DMS79 treated with DMSO at 0.1 percent for 48 hours (cell line): Measurements from ENCODE around the gene CRNKL1.

Source experiments
- DNase-seq: peaks from one replicate; lab custom pipeline; 2025; lab: John Stamatoyannopoulos, UW

Gene CRNKL1

DNA sequence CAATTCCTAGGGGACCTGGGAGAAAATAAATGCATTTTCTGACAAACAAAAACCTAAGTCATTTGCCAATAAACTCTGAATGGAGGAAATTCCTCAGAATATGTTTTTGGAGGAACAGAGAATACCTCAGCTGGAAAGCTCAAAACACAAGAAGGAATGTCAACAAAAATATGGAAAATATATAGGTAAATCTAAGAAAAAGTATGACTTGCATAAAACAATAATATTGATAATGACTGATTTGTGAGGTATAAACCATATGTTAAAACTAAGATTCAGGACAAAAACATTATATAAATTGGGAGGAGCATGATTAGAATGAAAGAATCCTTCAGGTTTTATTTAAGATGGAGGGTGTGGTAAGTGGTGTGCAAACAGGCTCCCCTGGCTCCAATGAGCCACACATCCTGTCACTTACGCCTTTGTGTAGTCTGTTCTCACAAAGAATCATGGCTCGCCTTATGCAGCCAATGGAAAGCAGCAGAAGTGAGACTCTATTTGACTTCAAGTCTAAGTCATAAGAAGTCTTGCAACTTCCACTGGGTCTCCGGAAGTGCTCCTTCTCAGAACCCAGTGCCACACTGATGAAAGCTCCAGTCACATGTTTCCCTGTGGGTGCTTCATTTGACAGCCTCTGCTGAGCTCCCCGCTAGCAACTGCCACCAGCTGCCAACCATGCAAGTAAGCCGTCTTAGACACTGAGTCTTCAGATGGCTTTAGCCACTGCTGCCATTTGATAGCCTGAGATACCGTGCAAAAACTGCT, 8.2 kb upstream of the CRNKL1 start:
- DNase-seq = no peak

DNA sequence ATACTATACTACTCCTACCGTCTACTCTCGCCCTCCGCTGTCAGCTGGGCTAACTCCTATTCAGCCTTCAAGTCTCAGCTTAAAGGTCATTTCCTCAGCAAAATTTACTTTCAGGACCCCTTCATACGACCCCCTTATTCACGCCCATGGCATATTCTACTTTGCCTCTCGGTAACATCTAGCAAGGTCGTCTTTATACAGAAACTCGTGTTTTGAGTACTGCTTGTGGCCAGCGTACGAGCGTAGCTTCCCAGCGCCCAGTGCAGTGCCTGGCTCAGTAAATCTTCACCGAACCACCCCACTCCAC, 546 bp downstream of the CRNKL1 start:
- no peak for DNase-seq

DNA sequence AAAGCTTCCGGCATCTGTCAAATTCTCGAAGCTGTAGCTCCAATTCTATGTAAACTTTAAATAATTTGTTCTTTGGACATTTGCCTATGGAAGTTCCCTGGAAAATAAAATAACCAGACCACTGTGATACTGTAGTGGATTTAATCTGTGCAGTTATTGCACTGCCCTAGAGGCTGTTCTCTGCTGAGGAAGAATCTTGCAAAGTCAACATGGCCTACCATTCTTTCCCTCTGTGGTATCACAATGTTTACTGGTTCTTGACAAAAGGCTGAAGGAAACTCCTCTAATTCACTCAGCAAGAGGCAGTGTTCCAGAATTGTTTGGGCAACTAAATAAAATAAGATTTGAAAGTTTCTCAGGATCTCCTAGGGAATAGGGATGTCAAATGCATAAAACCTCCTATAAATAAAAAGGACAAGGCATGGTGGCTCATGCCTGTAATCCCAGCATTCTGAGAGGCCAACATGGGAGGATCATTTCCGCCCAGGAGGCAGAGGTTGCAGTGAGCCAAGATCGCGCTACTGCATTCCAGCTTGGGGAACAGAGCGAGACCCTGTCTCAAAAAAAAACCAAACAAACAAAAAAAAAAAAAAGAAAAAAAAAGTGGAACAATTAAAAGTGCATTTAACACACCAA, 12.4 kb downstream of the CRNKL1 start:
- DNase-seq = no peak

DNA sequence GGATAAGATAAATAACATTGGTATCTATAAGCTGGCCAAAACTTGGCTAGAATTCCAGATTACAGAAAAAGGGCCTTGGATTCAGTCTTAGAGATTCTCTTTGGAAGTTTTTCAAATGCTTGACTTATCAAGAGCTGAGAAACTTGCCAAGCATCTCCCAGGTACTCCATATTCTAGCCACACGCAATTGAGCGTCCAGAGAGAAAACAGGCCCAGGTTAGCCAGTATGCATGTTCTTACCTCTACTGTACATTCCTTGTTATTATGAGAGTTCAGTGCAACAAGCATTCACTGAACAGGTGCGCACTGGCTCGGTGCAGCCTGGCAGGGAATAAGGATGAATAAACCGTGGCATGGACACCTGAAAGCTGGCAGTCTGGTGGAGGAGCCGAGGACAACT, 13.7 kb downstream of the CRNKL1 start:
- no peak for DNase-seq

DNA sequence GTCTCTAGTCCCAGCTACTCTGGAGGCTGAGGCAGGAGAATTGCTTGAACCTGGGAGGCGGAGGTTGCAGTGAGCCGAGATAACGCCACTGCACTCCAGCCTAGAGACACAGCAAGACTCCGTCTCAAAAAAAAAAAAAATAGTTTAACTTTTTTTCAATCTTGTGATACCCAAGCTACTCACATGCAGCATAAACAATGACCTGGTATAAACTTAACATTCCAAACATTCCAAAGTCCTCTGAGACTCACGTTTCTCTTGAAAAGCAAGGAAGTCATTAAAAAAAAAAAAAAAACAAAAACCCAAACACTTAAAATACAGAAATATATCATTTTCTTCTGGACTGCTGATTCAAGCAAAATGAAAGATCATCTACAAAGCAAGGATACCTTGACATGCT, 14.3 kb downstream of the CRNKL1 start:
- no peak for DNase-seq

DNA sequence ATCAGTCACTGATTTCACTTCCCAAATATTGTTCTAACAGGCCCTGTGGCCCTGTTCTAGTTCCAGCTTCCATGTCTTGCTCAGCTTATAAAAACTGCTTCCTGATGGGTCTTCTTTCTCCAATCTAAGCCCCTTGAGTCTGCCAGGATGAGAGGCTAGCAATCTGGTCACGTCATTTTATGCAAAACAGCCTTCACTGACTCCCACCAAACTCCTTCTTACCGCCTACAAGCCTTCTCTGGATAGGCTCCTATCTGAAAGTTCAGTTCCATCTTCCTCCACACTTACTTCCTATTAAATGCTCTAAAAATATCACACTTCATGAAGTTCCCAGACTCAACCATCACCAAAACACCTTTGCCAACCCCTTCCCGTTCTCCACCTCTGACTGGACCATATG, 15.5 kb downstream of the CRNKL1 start:
- DNase-seq = no peak

DNA sequence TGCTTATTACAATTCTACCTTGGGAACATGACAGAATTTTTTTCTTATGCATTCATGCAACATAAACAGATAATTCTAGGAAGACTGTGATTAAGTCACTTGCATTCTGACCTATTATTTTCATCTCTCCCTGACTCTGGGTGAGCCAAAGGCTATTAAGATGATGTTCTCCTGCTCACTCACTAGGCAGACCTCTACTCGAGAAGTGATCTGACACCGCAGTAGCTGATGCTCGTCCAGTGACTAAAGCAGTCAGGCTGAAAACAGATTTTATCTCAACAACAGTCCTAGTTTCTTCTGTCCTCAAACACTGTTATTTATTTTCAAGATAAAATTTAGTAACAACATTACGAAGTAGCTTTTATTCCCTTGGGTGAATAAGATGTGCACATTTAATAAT, 17.8 kb downstream of the CRNKL1 start:
- no peak for DNase-seq

DNA sequence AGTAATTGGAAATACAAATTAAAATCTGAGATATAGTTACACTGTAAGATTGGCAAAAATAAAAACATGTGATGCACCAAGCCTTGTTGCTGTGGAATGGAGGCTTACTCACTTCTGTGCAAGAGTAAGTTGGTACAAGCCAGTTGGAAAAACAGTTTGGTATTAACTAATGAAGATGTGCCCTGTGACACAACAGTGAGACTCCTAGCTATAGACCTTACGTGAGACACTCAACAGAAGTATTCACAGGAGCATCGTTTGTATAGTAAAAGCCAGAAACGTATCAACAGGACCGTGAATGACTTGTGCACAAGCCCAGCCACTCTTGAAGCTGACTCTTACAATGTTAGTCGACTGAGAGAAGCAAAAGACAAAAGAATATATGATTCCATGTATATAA, 20.5 kb downstream of the CRNKL1 start:
- no peak for DNase-seq

DNA sequence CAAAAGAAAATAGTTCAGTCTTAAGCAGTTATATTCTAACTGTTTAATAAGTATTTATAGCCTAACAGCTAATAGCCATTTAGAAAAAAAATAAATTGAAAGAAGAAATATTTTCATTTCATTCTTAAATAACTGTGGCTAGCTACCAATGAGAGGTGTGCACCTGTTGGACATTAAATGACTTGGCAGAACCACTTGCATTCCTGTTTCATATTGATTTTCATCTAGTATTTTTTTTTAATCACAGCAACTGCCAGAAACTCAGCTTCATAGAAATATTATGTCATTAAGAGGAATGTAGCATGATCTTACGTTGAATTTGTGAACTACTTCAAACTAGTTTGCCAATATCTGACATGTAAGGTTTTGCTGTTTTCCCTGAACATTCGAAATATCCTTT, 25.0 kb downstream of the CRNKL1 start:
- no peak for DNase-seq

DNA sequence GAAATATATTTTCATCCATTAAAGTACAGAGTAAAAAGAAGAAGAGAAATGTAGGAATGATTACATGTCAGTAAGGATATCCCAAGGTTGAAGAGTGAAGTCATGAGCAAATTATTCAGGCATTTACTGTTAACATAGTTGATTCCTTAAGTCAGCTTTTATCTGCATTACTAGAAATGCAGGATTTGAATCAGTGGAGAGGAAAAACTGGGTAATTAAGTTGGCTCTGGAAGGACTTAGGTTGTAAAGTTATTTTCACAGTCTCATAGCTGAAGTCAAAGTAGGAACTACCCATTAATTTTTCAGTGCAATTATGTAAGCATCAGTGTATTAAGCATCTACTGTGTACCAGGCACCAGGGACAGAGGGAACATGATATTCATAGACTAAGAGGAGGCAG, 27.3 kb downstream of the CRNKL1 start:
- DNase-seq = no peak

DNA sequence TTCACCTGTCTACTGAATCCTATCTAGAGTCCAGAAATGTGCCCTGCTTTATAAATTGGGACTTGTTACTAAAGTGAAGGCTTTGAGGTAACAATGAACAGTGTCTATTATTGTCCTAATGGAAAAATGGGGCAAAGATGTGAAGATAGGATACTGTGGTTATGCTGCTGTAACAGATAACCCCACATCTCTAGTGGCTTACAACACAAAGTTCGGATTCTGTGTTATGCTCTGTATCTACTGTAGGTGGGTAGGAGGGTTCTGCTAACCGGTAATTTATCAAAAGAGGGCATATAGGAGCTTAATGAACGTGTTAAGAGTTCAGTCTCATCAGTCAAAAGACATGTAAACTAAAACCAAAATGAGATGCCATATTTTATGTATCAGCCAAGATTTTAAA, 28.9 kb downstream of the CRNKL1 start:
- DNase-seq = no peak

DNA sequence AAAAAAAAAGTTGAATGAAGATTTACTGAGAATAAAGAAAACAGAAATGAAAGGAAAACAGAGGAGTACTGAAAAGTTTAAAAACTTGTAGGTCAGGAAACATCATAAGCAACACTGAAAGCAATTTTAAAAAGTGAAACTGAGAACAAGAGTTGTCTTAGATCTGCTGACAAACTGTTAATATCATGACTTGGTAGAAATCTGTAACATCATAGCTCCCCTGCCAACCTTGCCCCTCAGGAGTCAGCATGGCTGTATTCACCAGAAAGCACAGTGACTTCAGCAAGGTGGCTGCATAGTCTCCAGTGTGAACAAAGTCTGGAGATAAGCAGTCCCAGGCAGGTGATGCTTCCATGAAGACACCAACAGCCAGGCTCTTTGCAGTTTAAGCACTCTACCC, 29.8 kb downstream of the CRNKL1 start:
- no peak for DNase-seq

DNA sequence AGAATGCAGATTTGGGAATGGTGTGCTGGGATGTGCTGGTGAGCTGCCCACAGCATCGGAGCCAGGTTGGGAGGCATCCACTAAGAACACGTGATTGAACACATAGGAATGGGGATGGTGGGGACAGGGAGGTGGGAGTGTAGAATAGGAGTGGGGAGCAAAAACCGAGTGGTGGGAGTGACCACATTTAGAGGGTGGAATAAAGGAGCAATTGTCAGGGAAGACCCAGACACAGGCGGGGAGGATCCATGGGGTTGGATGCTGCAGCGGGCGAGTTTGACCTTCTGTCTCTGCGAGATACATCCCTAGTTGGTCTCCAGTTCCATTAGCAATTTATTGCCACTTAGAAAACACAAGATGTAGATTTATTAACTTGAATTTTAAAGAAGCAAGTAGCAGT, 30.4 kb downstream of the CRNKL1 start:
- no peak for DNase-seq

DNA sequence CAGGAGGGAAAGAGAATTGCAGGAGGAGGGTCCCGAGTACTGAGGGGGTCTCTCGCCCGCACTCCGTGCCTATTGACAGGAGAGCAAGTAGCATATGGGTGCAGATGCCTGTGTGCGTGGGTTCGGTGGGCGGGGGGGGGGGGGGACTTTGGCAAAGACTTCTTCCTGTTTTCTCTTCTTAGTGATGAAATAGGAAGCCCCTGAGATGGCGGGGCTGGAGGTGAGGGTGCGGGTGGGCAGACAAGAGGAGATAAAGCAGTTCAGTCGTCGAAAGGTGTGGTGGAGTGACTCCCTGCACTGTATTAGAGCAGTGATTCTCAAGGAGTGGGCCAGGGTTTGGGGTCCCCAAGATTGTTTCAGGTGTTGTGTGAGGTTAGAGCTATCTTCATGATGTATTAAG, 31.4 kb downstream of the CRNKL1 start:
- DNase-seq = no peak

DNA sequence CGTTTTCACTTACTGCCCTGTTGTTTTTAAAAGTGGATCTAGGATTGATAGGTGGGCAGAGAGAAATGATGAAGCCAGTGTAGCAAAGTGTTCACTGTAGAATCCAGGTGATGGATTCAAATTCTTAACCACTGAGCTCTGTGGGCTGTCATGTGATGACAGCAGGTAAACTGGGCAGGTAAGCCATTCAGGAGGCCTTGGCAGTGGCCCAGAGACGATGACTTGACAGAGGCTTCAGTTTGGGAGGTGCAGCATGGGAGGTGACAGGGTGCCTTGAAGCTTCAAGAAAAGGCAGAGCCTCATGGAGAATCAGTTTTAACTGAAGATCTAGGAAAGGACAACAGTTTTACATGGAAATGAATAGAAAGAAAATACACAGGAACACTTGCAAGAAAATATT, 33.1 kb downstream of the CRNKL1 start:
- DNase-seq = no peak

DNA sequence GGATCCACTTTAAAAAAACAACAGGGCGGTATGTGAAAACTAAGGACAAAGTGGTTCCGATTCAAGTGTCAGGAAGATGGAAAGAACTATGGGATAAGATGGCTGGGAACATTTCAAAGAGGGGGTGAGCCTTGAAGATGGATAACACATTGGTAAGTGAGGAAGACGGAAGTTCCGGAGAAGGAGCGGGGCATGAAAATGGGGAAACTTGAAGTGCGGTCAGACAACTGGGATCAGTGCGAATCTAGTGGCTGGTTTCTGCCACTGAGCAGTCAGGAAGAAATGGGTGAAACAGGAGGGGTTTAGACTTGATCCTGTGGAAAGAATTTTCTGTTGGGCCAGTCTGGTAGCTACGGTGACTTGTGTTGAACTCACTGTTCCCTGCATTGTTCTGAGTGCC, 33.9 kb downstream of the CRNKL1 start:
- no peak for DNase-seq

DNA sequence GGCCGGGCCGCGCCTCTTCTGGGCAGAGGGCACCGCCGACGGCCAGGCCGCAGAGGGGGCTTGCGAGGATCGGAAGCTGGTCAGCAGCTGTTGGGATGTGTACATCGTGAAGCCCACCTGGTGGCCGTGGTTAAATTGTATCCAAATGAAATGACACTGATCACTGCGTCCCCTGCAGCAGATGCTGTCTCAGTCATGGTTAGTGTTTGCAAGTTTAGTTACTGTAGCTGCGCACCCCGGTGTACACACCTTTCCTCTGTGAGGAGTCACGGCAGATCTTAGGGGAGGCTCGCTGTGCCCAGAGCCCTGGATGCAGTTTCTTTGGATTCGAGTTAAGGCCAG, 34.5 kb downstream of the CRNKL1 start:
- no peak for DNase-seq

DNA sequence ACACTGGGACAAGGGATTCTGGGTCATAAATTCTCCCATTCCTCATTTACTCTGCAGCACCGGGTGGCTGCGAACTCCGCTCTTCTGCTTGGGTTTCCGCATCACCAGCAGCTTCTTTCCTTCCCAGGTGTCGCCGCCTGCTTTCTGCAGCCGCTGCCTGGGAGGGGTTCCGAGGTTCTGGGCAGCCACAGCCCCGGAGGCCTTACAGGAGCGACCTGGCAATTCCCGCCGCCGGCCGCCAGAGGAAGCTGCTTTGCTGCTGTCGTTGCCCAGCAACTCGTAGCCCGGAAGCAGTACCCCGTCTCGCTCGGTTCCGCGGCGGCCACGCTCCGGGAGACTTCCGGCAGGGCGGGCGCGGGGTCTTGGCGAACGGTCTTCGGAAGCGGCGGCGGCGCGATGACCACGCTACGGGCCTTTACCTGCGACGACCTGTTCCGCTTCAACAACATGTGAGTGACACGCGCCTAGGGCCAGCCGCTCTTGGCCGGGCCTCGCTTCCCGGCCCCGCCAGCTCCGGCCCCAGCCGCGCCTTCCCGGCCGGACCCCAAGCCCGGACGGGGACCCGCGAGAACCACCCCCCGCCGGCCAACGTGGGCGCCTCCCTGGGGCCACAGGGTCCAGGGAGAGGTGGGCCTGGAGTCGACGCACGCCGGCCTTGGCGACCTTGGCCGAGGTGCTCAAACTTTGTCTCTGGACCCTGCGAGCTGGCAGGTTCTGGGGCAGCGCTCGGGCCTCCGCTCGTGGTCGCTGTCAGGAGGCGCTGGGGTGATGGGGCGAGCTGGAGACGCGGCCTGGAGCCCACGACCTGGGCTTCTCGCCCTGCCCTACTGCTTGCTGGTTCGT, 35.0 kb downstream of the CRNKL1 start, which contains the start of gene NAA20:
NAA20 (plus strand) TSS at position 362 of the 843 bp plus-strand sequence; CDS start at position 397, 35 bp downstream.
- peak; percentile 81 for DNase-seq

DNA sequence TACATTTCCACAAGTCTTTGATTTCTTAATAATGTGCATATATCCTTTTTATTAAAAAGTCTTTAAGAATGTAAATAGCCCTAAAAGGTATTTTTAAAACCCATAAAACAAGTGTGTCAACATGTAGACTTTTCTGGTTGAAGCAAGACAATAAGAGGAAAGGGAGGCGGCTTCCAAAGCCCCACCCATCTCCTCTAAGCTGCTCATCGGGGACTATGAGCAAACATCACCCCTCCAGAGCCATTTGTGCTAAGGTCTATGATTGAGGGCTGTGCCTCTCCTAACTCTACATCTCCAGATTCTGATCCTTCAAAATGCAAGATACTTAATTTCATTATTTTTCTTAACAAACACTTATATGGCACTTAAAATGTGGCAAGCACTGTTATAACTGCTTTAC, 37.6 kb downstream of the CRNKL1 start:
- no peak for DNase-seq

DNA sequence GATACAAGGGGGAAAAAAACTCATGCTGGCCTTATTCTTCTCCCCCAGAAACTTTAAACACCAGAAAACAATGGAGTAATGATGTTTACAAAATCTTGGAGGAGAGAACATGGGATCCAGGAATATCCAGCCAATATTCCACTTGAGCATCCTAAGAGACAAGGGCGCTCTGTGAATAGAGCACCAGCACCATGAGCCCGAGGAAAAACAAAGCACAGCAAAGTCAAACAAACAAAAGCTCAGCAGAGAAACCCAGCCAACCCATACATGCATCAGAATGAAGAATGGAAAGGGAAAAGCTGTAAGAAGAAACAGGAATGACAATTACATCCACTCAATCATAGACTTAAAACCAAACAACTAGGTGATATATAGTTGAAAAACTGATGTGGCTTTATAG, 39.7 kb downstream of the CRNKL1 start:
- DNase-seq = no peak

DNA sequence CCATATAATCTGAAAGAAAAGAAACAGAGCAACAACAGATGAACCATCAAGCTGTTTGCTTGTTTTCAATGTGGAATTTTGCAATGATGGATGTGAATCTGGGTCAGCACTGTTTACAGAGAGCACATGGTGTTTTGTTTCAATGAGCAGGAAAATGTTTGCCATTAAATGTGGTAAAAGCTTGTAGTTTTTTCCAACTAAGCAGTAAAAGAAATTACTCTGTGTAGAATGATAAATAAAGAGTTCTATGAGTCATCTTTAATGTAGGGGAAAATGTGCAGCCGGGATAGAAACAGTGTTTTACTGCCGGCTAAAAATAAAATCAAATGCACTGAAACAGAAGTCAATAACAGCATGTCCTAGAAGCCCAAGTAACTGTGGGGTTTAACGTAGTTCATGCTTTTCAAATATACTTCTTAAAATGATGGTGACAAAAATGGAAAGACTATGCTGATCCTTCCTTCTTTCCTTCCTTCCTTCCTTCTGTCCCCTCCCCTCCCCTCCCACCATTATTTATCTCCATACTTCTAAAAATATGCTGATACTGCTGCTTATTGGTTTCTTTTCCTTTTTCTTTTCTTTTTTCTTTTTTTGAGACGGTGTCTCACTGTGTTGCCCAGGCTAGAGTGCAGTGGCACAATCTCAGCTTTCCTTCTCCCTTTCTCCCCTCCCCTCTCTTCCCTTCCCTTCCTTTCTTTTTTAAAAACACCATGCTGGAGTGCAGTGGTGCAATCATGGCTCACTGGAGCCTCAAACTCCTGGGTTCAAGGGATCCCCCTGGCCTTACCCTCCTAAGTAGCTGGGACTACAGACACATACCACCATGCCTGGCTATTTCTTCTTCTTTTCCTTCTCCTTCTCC, 41.4 kb downstream of the CRNKL1 start:
- DNase-seq = no peak

DNA sequence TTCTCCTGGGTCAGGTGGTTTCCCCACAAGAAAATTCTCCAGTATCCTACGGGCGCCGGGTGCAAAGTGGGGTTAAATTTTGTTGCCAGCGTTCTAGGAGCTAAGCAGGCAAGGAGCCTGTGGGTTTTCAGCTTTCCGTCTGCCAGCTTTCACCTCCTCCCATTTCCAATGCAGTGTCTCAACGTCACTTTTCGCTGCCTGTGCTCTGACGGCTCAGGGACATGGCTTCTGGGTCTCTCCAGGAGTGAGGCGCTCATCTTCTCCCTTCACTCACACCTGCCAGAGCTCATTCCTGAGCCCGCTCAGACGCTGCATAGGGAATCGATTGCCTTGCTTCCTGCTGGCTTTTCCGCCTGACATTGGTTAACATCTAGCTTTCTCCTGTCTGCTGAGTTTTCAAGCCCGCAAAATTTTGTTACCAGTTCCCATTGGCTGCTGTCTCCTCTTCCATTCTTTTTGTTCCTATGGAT, 42.4 kb downstream of the CRNKL1 start:
- DNase-seq = no peak
